Ramos (cell line): ENCODE results near the gene SS18L1.

Experiments
- in situ Hi-C: fragments of 300-500 bp; cut with MboI; formaldehyde crosslinking; loops from one replicate; pipeline ENCODE4 v1.14.3; 2022; ENCODE audit warnings: low sequenced_read_pairs; ENCODE audit not compliant: unreplicated experiment

Gene SS18L1

DNA sequence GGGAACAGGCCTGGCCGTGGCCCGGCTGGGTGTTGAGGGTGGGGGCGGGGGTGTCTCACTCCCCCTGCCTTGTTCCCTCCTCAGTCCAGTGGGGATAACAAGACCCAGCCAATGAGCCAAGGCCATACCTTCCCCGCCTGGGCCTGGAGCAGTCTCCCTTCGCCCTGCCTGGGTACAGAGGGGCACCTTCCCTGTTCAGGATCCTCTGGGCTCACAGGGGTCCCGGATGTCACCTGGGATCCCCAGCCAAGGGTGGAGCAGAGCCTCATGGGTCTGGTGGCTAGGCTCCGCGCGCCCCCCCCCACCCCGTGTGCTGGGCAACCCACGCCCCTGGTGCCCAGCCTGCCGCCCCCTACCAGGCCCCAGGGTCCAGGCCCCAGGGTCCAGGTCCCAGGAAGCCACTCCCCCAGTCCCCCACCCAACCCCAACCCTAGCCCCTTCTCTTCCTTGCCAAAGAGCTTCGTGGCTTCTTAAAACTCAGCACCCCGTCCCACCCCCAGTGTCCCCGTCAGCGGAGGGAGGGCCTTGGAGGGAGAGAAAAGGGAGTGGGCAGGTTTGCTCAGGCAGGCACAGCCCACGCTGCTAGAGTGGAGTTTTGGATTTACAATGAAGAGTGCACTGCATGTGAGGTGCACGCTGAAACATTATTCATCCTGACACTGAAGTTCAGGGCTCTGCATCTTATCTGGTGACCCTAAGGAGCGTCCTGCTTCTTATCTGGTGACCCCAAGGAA, 64.7 kb downstream of the SS18L1 start:
- in situ Hi-C loops, result no loop called here

DNA sequence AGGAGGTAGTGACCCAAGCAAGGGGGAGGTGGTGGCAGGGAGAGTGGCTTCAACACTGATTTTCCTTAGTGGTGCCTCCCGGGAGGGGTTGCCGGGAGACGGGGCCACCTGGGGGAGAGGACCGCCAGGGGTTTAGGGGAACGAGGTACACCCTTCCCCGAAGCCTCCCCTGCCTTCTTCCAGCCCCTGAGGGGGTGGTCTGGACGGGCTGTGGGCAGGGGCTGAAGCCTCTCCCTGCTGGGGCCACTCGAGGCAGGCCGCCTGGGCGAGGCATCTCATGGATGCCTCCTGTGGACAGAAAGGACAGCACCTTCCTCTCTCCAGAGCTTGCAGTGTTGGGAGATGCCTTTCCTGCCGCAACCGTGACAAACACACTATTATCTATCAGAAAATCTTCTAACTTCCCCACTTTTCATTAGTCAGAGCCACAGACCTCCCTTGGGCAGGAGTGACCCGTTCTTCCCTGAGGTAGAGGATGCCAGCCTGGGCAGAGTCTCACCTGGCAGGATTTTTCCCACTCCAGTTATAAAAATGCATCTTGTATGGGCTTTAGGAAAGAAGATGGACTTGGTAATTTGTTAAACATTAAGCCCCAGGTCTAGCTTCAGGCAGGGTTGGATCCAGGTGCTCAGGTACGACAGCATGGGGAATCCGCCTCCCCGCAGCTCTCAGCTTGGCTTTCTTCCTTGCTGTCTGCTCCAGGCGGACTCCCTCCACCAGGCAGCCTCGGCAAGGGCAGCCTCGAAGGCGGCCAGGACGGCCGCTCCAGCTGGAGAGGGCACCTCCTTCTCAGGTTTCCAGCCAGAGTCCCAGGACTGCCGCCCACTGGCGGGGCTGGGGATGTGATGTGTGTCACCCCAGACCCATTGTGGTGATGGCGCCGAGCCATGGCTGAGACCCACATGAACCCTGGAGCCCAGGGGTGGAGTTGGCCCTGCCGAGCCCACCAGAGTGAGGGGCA, 65.5 kb downstream of the SS18L1 start:
- in situ Hi-C loops, result no loop called here

DNA sequence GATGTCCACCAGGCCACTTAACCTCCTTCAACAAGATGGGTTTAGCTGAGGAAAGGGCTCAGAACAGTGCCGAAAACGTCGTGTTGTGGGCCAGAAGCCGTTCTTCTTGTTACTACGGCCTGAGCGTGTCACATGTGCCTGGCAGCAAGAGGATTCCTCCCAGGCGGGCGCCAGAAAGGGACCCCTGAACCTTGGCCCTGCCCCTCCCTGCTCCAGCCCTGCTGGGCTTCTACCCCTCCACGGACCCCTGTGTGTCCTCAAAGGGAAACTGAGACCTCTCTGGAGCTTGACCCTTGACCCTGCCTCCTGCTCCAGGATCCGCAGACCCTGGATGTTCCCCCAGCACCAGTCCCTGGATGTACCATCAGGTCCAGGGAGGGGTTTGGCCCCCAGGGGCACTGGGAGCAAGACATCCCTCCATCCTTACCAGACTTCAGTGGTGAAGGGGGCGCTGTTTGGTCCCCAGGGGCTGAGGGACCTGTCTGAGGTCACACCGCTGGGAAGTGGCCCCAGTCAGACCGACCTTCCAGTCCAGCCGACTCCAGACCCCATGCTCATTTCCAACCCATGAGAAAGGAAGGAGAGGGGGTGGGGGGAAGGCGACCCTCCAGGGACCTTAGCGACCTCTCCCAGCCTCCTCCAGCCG, 66.4 kb downstream of the SS18L1 start:
- in situ Hi-C loops, result no loop called here

DNA sequence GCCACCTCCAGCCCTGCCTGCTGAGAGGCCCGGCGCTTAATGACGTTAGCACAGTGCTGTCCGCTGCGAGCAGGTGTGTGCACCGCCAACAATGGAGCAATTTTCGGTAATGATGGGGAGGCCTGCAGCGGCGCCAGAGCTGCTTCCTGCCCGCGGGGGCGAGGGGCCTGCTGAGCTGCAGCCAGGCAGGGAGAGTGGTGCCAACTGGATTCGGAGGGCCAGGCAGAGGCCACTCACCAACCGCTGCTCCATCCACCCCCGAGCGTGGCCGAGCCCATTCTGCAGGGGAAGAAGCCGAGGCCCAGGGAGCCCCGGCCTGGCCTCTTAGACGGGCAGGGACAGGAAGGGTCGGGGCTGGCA, 66.9 kb downstream of the SS18L1 start:
- in situ Hi-C loops, result no loop called here

DNA sequence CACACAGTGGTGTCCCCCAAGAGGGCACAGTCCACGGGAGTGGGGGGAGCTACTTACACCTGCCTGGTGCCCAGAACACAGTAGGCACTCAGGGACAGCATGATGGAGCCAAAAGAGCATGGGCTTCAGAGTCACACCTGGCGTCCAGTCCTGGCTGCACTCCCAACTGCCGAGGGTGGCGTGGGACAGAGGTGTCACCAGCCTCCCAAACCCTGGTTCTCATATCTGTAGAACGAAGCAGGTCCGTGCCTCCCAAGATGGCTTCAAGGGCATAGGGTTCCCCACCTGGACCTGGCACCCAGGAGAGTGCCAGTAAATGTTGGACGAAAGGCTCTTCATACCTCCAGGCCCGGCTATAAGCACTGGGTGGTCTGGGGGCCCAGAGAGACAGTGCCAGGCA, 67.6 kb downstream of the SS18L1 start:
- in situ Hi-C loops, result no loop called here

DNA sequence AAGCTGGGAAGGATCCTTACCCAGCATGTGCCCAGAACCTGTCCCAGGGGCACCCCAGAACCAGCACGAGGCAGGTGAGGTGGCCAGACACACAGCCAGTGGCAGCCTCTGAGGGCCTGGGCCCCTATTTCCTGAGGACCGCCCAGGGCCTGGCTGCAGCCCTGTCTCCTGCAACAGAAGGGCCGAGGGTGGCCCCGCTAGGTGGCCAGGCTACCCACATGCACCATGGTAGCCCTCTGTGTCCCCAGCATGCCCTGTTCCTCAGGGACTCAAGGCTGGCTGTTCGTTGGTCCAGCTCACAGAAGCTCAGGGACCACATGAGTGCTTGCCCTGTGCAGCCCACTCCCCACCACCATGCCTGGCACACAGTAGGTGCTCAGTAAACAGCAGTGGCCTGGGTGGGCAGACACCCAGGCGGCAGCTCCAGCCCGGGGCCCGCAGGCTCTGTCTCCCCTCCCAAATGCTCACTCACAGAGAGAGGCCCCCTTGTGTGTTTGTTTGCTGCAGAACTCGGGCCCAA, 68.3 kb downstream of the SS18L1 start:
- in situ Hi-C loops, result no loop called here

DNA sequence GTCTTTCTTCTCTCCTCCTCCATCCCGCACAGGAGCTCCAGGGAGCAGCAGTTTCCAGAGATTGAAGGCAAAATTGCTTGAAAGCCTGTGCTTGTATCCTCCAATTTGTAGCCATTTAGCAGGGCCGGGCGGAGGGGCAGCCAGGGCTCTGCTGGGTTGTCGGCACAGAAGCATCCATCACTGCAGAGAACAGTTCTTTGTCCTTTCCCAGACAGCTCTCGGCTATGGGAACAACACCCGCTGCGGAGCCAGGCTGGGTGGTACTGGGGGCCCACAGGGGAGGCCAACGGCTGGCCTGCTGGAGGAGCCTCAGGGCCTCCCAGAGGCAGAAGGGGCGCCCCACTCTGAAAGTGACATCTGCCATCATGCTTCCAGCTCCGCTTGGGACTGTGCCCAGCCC, 68.7 kb downstream of the SS18L1 start:
- in situ Hi-C loops, result no loop called here

DNA sequence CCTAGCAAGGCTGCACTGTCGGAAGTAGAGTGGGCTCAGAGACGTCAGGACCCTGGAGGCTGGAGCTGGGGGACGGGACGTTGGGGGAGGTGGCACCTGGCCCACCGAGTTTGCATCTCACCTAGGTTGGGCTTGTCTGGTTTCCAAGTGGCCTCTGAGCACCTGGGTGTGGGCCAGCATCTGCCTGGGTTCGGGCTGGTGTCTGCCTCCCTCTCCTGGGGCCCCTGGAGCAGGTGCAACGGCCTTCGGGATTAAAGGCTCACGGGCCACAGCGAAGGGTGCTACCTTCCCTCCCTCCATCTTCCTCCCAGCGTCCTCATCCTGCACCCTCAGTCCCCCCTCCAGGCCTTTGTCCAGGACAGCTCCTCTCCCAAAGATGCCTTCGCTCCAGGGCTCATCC, 70.5 kb downstream of the SS18L1 start:
- in situ Hi-C loops, result no loop called here

DNA sequence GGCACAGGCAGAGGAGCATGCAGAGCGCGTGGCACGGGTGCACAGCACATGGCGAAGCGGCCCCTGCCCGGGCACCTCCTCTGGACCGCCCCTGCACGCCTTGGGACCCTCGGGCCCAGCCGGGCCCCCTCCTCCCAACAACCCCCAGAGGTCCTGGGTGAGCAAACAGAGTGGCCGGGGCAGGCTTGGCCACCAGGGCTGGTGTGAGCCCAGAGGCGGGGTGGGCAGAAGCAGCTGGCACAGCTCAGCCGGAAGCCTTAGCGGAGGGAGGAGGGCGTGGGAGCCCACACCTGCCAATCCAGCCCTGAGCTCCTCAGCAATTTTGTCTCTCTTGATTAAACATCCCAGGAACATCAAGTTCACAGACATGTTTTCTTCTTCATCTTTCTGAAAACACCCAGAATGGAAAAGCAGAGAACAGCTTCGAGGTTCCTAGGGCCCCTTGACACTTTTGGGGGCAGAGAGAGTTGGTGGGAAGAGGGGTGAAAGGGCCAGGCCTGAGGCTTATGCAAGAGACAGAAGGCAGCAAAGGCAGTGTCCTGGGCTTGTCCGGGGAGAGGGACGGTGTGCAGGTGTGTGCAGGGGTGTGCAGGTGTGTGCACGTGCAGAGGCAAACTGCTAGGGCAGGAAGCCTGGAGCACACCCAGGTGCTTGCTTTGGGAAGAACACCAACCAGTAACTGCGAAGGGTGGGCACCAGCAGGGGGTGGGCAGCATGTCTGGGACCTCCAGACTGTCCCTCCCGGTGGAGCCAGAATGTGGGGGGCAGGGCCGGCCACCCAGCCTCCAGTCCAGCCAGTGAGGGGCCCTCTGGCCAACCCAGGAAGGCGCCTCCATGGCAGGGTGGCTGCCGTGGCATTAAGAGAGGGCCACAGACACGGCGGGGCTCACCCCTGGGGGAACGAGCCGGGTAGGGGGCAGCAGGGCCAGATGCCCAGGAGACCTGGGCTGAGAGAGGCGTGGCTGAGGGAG, 71.7 kb downstream of the SS18L1 start:
- in situ Hi-C loops, result no loop called here

DNA sequence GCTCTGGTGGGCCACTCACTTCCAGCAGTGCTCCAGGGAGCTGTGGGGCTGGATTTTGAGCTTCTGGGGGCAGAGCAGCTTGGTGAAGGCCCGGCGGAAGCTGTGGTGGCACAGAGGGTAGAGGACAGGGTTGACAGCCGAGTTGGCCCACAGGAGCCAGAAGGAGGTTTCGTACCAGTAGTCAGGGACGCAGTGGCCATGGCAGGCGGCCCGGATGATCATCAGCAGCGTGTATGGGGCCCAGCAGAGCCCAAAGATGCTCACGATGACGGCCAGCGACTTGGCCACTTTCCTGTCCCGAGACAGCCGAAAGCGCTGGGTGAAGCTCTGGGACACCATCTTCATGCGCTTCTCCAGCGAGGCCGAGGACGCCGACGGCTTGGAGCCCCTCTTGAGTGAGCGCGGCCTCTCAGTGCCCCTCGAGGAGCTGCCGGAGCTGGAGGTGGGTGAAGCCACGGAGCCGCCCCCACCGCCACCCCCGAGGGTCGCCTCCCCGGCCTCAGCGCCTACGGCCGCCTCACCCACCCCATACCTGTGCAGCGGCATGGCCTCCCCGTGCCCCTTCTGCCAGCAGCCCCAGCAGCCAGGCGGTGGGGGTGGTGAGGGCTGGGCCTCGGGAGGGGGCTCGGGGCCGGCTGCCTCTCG, 72.5 kb downstream of the SS18L1 start:
- in situ Hi-C loops, result no loop called here

DNA sequence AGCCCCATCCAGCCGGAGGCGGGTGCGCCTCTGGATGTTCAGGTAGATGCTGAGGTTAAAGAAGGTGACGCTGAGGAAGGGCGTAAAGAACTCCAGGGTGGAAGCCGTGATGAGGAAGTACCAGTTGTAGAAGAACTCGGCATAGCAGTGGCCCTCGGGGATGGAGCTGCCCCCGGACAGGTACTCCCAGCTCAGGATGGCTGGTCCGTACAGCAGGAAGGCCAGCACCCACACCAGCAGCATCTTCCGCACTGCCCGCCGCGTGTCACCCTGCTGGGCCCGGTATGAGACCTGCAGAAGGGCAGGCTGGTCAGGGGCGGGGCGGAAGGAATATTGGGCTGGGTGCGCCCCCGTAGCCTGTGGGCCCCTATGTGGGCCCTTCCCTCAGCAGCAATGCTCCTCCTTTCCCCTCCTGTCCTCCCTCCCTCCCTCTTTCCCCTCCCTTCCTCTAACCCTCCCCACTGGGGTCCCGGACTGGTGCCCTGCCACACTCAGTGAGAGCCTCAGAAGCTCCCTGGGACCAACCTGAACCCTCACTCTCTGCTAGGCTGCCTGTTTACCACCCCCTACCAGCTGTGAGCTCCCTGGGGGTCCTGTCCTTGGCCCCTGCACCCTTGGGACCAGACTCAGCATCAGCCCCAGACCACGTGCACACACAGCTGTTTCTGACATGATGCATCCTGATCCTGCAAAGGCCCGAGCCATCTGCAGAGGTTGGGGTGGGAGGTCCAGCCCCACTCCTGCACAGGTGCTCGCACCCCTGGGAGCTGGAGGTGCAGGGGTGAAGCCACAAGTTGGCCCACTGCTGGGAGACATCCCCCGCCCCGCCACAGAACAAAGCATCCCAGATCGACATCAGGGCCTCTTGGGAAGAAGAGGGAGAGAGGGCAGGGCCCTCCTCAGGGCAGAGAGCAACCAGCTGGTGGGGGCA, 73.3 kb downstream of the SS18L1 start:
- in situ Hi-C loops, result no loop called here

DNA sequence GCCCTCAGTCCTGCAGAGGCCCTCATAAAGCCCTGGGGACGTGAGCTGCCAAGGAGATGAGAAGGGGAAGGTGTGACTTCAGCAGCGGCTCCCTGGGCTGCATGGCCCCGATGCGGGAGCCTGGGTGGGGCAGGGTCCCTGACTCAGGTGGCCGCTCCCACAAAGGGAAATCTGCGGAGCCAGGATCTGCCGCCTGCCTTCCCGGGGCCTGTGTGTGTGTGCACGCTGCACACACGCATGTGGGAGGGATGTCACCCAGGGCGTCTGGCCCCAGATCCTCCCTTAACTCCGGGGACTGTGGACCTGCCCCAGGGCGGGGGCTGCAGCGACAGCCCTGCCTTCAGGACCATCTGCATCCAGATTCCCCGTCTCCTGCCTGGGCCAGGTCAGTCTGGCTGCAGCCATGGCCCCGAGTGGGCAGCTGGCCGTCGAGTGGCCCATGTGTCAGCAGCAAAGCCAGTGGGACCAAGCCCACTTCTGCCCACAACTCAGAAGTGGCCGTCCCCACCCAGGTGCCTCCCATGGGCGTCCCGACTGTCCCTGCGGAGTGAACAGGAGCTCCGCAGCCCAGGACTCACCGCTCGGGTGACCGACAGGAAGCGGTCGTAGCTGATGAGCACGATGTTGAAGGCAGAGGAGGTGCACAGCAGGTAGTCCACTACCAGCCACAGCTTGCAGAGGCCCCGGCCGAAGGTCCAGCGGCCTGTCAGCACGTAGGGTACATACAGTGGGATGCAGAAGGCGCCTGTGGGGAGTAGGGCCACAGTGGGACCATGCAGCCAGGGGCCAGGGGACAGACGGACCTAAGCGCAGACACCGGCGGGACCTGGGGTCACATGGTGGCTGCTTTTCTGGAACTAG, 74.6 kb downstream of the SS18L1 start:
- in situ Hi-C loops, result no loop called here

DNA sequence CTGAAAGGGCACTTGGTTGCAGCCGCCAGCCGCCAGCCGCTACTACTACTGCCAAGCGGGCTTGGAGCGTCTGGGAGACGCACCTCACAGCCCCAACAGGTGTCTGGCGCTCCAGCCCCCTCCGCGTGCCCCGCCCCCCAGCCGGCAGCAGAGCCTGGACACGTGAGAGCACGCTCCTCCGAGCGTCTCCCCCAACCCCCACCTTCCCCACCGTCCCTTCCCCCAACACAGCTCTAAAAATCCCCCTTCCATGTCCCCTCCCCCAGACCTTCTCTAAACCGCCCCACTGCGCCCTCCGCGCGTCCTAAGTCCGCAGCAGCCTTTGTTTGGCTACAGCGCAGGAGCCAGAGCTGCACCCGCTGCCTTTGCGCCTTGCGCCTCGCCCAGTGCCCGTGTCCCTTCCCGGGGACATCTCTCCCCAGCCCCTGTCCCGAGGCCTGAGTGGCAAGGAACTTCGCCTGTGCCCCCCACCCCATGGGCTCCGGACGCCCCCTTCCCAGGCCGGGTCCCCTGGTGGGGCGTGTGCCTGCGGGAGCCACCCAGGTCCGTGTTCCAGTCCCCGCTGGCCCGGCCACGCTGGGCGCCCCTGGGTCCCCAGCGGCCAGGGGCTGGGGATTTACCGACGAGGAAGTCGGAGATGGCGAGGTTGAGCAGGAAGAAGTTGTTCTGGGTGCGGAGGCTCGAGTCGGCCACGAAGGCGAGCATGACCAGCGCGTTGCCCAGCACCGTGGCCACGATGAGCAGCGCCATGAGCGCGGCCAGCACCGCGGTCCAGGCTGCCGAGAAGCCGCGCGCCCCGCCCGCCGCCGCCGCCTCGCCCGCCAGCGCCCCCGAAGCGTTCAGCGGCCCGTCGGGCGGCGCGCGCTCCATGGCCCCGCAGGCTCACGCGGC, 75.8 kb downstream of the SS18L1 start:
- in situ Hi-C loops, result no loop called here

DNA sequence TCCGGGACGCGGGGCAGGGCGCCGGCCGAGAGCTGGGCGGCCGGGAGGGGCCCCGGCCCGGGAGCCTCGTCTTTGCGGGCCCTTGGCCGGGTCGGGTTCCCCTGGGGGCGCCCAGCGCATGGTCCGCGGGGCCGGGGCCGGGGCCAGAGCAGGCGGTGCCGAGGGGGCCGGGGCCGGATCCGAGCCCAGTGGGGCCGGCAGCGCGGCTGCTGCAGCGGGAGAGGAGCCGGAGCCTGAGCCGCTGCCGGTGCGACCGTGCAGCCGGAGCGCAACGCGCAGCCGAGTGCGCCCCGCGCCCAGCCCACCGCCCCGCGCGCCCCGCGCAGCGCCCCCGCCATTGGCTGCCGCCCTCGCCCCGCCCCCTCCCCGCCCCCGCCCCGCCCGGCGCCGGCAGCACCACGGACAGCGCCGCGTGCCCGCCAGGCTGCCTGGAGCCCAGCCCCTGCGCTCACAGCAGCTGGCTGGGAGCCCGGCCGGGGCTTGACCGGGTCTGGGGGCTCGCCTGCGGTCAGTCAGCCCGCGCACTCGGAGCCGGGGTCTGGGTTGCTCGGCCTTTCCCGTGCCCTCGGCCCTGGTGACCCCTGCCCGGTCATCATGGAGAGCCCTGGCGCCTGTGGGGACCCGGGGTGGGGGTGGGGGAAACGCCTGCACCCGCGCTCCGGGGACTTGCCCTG, 76.6 kb downstream of the SS18L1 start, which contains the start of gene HRH3:
HRH3 (minus strand) TSS at position 287 of the 674 bp plus-strand sequence. CDS start 308 bp downstream, outside the sequence.
- in situ Hi-C loops, result no loop called here

DNA sequence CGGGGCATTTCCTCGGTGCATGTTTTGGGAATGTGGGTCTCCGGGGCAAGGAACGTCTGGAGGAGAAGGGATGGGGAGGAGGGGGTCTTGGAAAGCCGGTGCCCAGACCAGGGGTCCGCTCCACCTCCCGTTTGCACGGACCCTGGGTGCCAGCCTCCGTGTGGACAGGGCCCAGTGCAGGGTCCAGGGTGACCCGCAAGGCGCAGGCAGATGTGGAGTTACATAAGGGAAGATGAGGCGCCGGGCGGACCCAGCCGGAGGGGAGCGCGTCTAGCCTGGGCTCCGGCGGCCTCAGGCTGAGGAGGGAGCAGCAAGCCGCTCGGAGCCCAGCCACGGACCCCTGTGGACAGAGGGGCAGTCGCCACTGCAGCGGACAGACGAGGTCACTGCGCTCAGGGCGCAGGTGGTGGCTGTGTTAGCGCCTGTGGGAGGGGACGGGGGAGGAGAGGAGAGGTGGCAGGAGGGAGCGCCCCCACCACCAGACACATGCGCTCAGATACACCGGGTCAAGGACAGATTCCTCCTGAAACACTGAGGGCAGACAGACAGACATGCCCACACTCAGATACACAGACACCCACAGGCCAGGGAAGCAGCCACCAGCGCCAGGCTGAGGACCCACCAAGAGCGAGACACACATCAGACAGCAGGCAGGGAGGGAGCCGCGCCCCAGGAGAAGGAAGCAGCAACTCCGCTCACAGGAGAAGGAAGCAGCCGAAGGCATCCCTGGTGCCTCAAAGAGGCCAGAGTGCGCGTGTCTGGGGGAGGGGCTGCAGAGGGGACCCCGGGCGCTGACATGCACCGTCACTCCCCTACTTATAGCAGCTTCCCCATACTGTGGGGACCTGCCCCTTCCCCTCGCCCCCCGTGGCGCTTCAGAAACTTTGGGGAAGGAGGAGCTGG, 77.3 kb downstream of the SS18L1 start:
- in situ Hi-C loops, result no loop called here
